Subcutaneous adipose tissue (tissue), 4 donors: ENCODE measurements around the gene GIMAP5. TPM values are rescaled to one million over a fixed set of nuclear protein-coding genes. Genes with fewer than 3 reads are reported as not detected.

ENCODE experiments used
- total RNA-seq, 4 donors: library from RNA; depleted of rRNA; stranded (reverse); fragments of >200 nt; gene quantifications; one replicate each; pipeline ENCODE4 v1.1.0, GENCODE V29; 2016
- TF ChIP-seq, protein P1 (sequence below): fragments of 450-650 bp; IDR thresholded peaks from one replicate; pipeline ENCODE4 v1.5.1; 2016; ENCODE audit warnings: low read depth, mild to moderate bottlenecking, control low read depth, antibody characterized with exemption, moderate library complexity

GIMAP5 gene
- total RNA-seq, 4 donors from 2014 or later, result 31.1 to 89.7 (median 50.4) TPM

DNA sequence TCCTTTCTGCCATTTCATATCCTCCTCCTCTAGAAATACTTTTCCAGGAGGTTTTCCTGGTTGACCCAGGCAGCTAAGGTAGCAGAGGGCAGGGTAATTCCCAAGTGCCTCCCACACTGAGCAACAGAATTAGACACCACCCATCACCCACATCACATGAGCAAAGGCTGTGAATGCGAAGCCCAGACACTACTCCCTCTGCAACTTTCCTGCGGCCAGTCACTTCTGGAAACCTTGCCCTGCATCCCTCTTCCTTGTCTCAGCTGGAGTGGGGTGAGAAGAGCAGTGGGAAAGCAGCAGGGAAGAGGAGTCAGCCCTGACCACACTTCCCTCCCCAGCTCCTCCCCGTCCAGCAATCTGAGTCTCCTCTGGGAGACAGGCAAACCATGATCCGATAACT is 47.7 kb downstream of the GIMAP5 start:
- TF ChIP-seq, protein P1, sequence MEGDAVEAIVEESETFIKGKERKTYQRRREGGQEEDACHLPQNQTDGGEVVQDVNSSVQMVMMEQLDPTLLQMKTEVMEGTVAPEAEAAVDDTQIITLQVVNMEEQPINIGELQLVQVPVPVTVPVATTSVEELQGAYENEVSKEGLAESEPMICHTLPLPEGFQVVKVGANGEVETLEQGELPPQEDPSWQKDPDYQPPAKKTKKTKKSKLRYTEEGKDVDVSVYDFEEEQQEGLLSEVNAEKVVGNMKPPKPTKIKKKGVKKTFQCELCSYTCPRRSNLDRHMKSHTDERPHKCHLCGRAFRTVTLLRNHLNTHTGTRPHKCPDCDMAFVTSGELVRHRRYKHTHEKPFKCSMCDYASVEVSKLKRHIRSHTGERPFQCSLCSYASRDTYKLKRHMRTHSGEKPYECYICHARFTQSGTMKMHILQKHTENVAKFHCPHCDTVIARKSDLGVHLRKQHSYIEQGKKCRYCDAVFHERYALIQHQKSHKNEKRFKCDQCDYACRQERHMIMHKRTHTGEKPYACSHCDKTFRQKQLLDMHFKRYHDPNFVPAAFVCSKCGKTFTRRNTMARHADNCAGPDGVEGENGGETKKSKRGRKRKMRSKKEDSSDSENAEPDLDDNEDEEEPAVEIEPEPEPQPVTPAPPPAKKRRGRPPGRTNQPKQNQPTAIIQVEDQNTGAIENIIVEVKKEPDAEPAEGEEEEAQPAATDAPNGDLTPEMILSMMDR, result no peak

DNA sequence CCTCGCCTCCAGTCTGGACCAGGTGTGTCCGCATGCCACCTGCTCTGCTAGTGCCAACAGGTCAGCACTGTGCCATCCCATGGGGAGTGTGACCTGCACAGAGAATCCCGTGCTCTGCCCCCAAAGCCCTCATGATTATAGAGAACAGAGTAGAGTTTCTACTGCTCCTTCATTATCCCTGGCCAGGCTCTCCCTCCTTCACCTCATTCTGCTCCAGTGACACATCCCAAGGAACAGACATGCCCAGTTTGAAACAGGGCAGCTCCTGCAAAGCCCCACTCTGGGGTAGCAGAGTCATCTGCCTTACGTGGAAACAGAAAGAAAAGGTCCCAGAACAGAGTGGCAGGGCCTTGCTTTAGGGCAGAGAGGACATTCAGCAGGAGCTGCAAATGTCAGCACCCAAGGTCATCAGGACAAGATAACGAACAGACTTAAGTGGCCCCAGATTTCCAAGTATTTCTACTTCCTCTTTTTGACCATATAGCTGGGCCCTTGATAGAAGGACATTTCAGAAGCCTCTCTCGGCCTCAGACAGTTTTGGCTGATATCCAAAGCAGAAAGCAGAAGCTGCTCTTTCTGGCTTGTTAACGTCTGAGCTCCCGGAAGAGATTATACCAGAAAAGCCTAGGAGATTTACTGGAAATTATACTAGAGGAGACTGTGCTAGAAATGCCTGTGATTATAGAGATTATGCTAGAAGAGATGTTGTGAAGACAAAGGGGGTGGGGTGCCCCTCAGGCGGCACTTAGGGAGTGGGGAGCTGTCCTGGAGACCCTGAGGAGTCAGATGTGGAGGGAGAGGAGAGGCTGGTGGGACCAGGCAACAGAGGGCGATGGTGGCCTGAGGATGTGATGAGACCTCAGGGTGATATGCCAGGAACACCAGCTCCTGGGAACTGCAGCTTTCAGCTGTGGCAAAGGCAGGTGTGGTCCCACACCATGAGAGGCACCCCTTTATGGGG is 50.4 kb downstream of the GIMAP5 start:
- TF ChIP-seq, protein P1, result no peak

GRCh38 chr7:150788474-150789269 is 51.5 kb downstream of the GIMAP5 start:
- TF ChIP-seq, protein P1, result no peak

- TF ChIP-seq, protein P1, result no peak
These were observed 53.3 kb downstream of the GIMAP5 start for GRCh38 chr7:150790416-150791075.

- TF ChIP-seq, protein P1, result no peak
These were observed 54.1 kb downstream of the GIMAP5 start for GRCh38 chr7:150791304-150791703.

DNA sequence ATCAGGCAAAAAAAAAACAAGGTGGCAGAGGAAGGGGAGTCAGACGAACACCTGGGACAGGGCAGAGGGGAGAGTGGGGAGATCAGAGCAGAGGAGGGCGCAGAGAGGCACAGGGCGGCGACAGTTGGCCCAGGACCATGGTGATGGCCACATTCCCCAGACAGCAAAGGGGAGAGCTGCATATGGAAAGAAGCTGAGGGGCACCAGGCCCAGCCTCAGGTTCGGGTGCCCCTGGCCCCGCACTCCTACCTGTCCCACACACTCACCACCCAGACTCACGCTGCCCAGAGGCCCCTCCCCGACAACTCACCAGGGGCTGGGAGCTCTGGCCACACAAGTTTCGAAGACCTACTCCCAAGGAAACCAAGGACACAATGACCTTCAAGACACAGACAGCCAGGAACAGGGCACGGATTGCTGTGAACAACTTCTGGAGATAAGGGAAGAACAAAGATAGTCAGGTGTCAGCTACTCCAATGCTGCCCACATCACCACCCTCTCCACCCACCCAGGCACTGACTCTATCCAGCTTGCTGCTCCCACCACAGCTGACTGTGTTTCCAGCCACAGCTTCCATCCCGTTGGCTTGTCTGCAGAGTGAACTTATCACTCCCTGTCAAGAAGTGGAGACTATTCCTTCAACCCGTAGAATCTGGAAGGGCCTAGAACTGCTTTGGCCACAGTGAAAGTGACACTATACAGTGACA is 54.7 kb downstream of the GIMAP5 start:
- TF ChIP-seq, protein P1, result no peak

Other genes starting within 250 kb of the GIMAP5 start
- 10 to 100 TPM; 13.6 to 39.4 (median 23.4) TPM for gene GIMAP7, start 222.5 kb upstream of the GIMAP5 start, total RNA-seq
- 10 to 100 TPM; 43.9 to 69.1 (median 54.8) TPM for gene GIMAP4, start 170.0 kb upstream of the GIMAP5 start, total RNA-seq
- gene GIMAP6, start 105.0 kb upstream of the GIMAP5 start, total RNA-seq, result 10 to 100 TPM; 34.4 to 78.0 (median 43.1) TPM
- gene GIMAP2, start 51.7 kb upstream of the GIMAP5 start, total RNA-seq, result 10 to 100 TPM; 10.9 to 45.9 (median 26.0) TPM
- 10 to 100 TPM in 3 of 4 donors, 1 to 10 TPM in 1; 5.9 to 21.9 (median 12.0) TPM for gene GIMAP1, start 20.8 kb upstream of the GIMAP5 start, total RNA-seq
- 10 to 100 TPM; 11.3 to 43.0 (median 26.0) TPM for gene TMEM176B, start 62.9 kb downstream of the GIMAP5 start, total RNA-seq
- 10 to 100 TPM in 3 of 4 donors, 1 to 10 TPM in 1; 4.5 to 20.3 (median 17.9) TPM for gene TMEM176A, start 63.4 kb downstream of the GIMAP5 start, total RNA-seq
- gene AOC1, start 115.1 kb downstream of the GIMAP5 start, total RNA-seq, result under 1 TPM in 2 of 4 donors, not detected in 2; 0.33 to 0.68 TPM
- under 1 TPM in 1 of 4 donors, not detected in 3; 0.22 TPM for gene KCNH2, start 240.9 kb downstream of the GIMAP5 start, total RNA-seq